ENCODE measurements around the gene CALML6. TPM values are rescaled to one million over a fixed set of nuclear protein-coding genes. Genes with fewer than 3 reads are reported as not detected.

Gene CALML6
- total RNA-seq, 1 experiment from 2014 or later = 1.5 TPM

GRCh38 chr1:1879942-1880341 is 35.1 kb upstream of the CALML6 start:
- Histone ChIP-seq H3K36me3 (ENCODE audit: control insufficient read depth, insufficient read depth, low read length) (no peaks in the 10 kb centered on the region), H3K4me3 (ENCODE audit: low read depth in 2 of 2, low read length in 2 of 2) (no peak overlapping the region), H3K9me3 (ENCODE audit: control insufficient read depth, insufficient read depth, low read depth, low read length) (no peaks in the 10 kb centered on the region), H3K27me3 (ENCODE audit: control insufficient read depth, insufficient read depth, low read length) (no peaks in the 10 kb centered on the region), H3K27ac (ENCODE audit: low read length) (no peak overlapping the region), H3K4me1 (ENCODE audit: control insufficient read depth, insufficient read depth, low read length) (peaks cover 14% of the 10 kb centered on the region)
- no TSS peak for BruUV-seq (replicated peaks)
- intact Hi-C loops (cut with micrococcal nuclease; ENCODE audit: unreplicated experiment) = no loop called here
- TF ChIP-seq SIN3A (IDR thresholded peaks at IDR 0.05; ENCODE audit: borderline replicate concordance, insufficient read depth, low read depth, low read length) (no peak), POLR2AphosphoS5 (IDR thresholded peaks at IDR 0.05; ENCODE audit: low read depth, low read length) (no peak), TCF7L2 (IDR thresholded peaks at IDR 0.05; ENCODE audit: low read depth, low read length) (no peak)
- TF ChIP-seq, protein P1, sequence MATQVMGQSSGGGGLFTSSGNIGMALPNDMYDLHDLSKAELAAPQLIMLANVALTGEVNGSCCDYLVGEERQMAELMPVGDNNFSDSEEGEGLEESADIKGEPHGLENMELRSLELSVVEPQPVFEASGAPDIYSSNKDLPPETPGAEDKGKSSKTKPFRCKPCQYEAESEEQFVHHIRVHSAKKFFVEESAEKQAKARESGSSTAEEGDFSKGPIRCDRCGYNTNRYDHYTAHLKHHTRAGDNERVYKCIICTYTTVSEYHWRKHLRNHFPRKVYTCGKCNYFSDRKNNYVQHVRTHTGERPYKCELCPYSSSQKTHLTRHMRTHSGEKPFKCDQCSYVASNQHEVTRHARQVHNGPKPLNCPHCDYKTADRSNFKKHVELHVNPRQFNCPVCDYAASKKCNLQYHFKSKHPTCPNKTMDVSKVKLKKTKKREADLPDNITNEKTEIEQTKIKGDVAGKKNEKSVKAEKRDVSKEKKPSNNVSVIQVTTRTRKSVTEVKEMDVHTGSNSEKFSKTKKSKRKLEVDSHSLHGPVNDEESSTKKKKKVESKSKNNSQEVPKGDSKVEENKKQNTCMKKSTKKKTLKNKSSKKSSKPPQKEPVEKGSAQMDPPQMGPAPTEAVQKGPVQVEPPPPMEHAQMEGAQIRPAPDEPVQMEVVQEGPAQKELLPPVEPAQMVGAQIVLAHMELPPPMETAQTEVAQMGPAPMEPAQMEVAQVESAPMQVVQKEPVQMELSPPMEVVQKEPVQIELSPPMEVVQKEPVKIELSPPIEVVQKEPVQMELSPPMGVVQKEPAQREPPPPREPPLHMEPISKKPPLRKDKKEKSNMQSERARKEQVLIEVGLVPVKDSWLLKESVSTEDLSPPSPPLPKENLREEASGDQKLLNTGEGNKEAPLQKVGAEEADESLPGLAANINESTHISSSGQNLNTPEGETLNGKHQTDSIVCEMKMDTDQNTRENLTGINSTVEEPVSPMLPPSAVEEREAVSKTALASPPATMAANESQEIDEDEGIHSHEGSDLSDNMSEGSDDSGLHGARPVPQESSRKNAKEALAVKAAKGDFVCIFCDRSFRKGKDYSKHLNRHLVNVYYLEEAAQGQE (IDR thresholded peaks at IDR 0.05; ENCODE audit: insufficient read depth in 1 of 2, low read depth in 2 of 2, low read length in 1 of 2) = no peak
- TF ChIP-seq, protein P2, sequence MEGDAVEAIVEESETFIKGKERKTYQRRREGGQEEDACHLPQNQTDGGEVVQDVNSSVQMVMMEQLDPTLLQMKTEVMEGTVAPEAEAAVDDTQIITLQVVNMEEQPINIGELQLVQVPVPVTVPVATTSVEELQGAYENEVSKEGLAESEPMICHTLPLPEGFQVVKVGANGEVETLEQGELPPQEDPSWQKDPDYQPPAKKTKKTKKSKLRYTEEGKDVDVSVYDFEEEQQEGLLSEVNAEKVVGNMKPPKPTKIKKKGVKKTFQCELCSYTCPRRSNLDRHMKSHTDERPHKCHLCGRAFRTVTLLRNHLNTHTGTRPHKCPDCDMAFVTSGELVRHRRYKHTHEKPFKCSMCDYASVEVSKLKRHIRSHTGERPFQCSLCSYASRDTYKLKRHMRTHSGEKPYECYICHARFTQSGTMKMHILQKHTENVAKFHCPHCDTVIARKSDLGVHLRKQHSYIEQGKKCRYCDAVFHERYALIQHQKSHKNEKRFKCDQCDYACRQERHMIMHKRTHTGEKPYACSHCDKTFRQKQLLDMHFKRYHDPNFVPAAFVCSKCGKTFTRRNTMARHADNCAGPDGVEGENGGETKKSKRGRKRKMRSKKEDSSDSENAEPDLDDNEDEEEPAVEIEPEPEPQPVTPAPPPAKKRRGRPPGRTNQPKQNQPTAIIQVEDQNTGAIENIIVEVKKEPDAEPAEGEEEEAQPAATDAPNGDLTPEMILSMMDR (IDR thresholded peaks at IDR 0.05) = no peak
- no peak for ATAC-seq
- ChIA-PET CTCF (no interaction called here), POLR2A (interaction anchor here (0.6 kb wide), 1 partner anchor 239 kb away, joined by 3 read pairs; no protein-coding TSS in a partner anchor)
- in situ Hi-C loops (cut with HindIII; ENCODE audit: low pct_unique_long_range_greater_than_20kb, low sequenced_read_pairs) = no loop called here
- DNase-seq (ENCODE audit: low read depth, low spot score) = no peak

DNA sequence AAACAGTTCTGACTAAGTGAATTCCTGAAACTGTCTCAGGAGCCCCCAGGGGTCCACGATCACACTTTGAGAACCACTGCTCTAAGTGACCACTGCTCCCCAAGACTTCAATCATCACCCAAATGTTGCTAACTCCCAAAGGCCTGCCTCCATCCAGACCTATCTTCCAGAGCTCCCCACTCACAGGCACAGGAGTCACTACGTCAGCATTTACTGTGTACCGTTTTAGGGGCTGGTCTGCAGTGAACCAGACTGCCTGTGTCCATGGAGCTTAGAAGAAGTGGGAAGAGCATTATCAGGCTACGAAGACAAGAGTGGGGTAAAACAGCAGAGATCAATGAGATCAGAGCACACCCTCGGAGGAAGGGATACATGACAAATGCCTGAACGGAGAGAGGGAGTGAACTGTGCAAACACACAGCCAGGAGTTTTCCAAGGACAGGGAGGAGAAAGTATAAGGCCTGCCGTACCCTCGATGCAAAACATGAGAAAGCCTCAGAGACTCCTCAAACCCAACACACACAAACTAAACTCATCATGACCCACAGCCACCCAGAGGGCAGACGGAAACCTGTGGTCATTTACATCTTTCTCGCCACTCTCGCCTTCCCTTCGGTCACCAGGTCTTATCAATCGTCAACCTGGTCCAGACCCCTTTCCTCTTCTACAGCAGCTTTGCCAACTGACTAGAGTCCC is 34.3 kb upstream of the CALML6 start:
- intact Hi-C loops (cut with micrococcal nuclease; ENCODE audit: unreplicated experiment) = no loop called here
- in situ Hi-C loops (cut with HindIII; ENCODE audit: low pct_unique_long_range_greater_than_20kb, low sequenced_read_pairs) = no loop called here

More for the DNA sequence above, 34.3 kb upstream of the CALML6 start:
- TF ChIP-seq, protein P1 (IDR thresholded peaks at IDR 0.05; ENCODE audit: insufficient read depth in 1 of 2, low read depth in 2 of 2, low read length in 1 of 2) = no peak
- TF ChIP-seq POLR2AphosphoS5 (IDR thresholded peaks at IDR 0.05; ENCODE audit: low read depth, low read length) = no peak; the same call in 1 of the 2 replicates
- no peak for TF ChIP-seq SIN3A (IDR thresholded peaks at IDR 0.05; ENCODE audit: borderline replicate concordance, insufficient read depth, low read depth, low read length)
- TF ChIP-seq, protein P2 (IDR thresholded peaks at IDR 0.05) = no peak
- no peak for TF ChIP-seq TCF7L2 (IDR thresholded peaks at IDR 0.05; ENCODE audit: low read depth, low read length)
- DNase-seq (ENCODE audit: low read depth, low spot score) (no peak), ATAC-seq (peak; percentile 13; the same call in 1 of the 2 replicates)
- Histone ChIP-seq H3K4me1 (ENCODE audit: control insufficient read depth, insufficient read depth, low read length) (peaks cover 14% of the 10 kb centered on the region), H3K36me3 (ENCODE audit: control insufficient read depth, insufficient read depth, low read length) (no peaks in the 10 kb centered on the region), H3K9me3 (ENCODE audit: control insufficient read depth, insufficient read depth, low read depth, low read length) (no peaks in the 10 kb centered on the region), H3K27ac (ENCODE audit: low read length) (no peak overlapping the region), H3K27me3 (ENCODE audit: control insufficient read depth, insufficient read depth, low read length) (no peaks in the 10 kb centered on the region), H3K4me3 (ENCODE audit: low read depth in 2 of 2, low read length in 2 of 2) (no peak overlapping the region)
- POLR2A ChIA-PET = no interaction called here
- CTCF ChIA-PET = no interaction called here
- TSS peak; percentile 52 for BruUV-seq (replicated peaks)
